SU-DHL-6 (cell line): ENCODE measurements around the gene FSD1.
"Not testable (repeated sequence)": the region's sequence is repeated elsewhere in the genome, so short reads cannot be mapped to it uniquely, and the experiment has no call there.

ENCODE experiments used
- H2AFZ ChIP-seq: fragments of 200-600 bp; sonication (generic); 2 replicates; pipeline ENCODE4 v1.6.1; 2014; ENCODE audit warnings: low read depth, mild to moderate bottlenecking, moderate library complexity, mixed read lengths, antibody characterized with exemption, low read length; ENCODE audit not compliant: severe bottlenecking
- H3F3A ChIP-seq: fragments of 200-600 bp; shearing (Covaris generic); 2 replicates; pipeline ENCODE4 v1.6.0; 2016; ENCODE audit warnings: antibody characterized with exemption, mild to moderate bottlenecking; ENCODE audit not compliant: insufficient read depth
- H3K27ac ChIP-seq: fragments of 200-600 bp; sonication (generic); 2 replicates; pipeline ENCODE4 v1.5.1; 2016; ENCODE audit warnings: low read depth, mild to moderate bottlenecking, low read length, moderate library complexity, mixed read lengths
- H3K27me3 ChIP-seq: fragments of 200-600 bp; sonication (generic), shearing (Covaris generic); 2 replicates; pipeline ENCODE4 v1.6.0; 2014; ENCODE audit warnings: mild to moderate bottlenecking, low read length
- H3K36me3 ChIP-seq: fragments of 200-600 bp; sonication (generic); 2 replicates; pipeline ENCODE4 v1.6.1; 2014; ENCODE audit warnings: mild to moderate bottlenecking, low read length, mixed read lengths
- H3K4me2 ChIP-seq: fragments of 300-600, 200-600 bp; shearing (Covaris generic), sonication (generic); 2 replicates; pipeline ENCODE4 v1.6.0; 2014; ENCODE audit warnings: low read length, low read depth, mild to moderate bottlenecking; ENCODE audit not compliant: poor library complexity, severe bottlenecking
- H3K4me3 ChIP-seq: fragments of 200-600 bp; sonication (generic); 2 replicates; pipeline ENCODE4 v1.5.1; 2014; ENCODE audit warnings: antibody characterized with exemption, low read length, mild to moderate bottlenecking, mixed read lengths; ENCODE audit not compliant: insufficient read depth, poor library complexity, severe bottlenecking
- H3K79me2 ChIP-seq: fragments of 200-600 bp; sonication (generic); 2 replicates; pipeline ENCODE4 v1.6.1; 2014; ENCODE audit warnings: mild to moderate bottlenecking, low read length, moderate library complexity; ENCODE audit not compliant: insufficient read depth
- H3K9ac ChIP-seq: fragments of 200-600 bp; sonication (generic); 2 replicates; pipeline ENCODE4 v1.7.0; 2014; ENCODE audit warnings: mild to moderate bottlenecking, low read length
- H3K9me2 ChIP-seq: fragments of 200-600 bp; sonication (generic); replicated peaks from 2 replicates; pipeline ENCODE4 v1.6.1; 2014; ENCODE audit warnings: low read length; ENCODE audit not compliant: insufficient read depth
- H3K9me3 ChIP-seq: fragments of 200-600 bp; sonication (generic); 2 replicates; pipeline ENCODE4 v1.6.1; 2014; ENCODE audit warnings: low read length, mixed read lengths; ENCODE audit not compliant: insufficient read depth
- H4K20me1 ChIP-seq: fragments of 200-600 bp; sonication (generic); 2 replicates; pipeline ENCODE4 v1.6.1; 2014; ENCODE audit warnings: low read depth, mild to moderate bottlenecking, antibody characterized with exemption, low read length, moderate library complexity, mixed read lengths
- CTCF ChIP-seq: fragments of 200-600 bp; sonication (generic); IDR thresholded peaks from one replicate; pipeline ENCODE4 v1.5.1; 2017; ENCODE audit warnings: antibody characterized with exemption, mild to moderate bottlenecking, low read length, moderate library complexity; ENCODE audit not compliant: insufficient read depth, poor library complexity, severe bottlenecking
- EZH2phosphoT487 ChIP-seq: fragments of 200-600 bp; sonication (generic), shearing (Covaris generic); conservative IDR thresholded peaks from 2 replicates; pipeline ENCODE4 v1.6.1; 2018; ENCODE audit warnings: mild to moderate bottlenecking, antibody characterized with exemption, low read length, moderate library complexity, mixed read lengths

The FSD1 gene

DNA sequence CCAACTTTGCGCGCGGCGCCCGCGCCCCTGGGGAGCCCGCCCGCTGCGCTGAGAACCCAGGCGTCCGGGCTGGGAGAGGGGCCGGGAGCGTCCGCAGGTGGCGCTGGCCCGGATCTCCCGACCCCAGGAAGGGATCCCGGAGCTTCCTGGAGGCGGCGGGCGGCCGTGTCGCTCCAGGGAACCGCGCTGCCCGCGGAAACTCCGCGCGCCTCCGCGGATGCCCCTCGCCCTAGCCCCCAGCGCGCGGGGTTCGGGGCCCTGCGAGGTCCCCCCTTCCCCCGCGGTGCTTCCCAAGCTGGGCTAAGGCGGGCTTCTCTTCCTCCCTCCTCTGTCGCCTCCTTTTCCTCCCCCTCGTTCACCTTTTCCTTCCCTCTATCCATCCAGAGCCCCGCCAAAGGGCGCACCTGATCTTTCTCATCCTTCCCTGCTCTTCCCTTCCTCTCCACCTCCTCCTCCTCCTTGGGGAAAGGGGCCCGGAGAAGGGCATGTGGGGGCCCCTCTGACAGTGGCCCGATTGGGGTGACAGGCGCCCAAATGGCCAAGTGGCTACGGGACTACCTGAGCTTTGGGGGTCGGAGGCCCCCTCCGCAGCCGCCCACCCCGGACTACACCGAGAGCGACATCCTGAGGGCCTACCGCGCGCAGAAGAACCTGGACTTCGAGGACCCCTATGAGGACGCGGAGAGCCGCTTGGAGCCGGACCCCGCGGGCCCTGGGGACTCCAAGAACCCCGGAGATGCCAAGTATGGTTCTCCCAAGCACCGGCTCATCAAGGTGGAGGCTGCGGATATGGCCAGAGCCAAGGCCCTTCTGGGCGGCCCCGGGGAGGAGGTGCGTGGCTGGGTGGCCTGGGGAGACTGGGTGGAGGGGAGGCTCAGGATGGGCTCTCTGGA is 24.6 kb upstream of the FSD1 start:
- no peaks in the 10 kb centered on the region for H3F3A ChIP-seq
- no peak overlapping the region for H3K4me2 ChIP-seq
- no peak overlapping the region for H3K9ac ChIP-seq
- no peaks in the 10 kb centered on the region for H3K79me2 ChIP-seq
- H3K27me3 ChIP-seq: no peaks in the 10 kb centered on the region
- TF ChIP-seq CTCF (no peak), EZH2phosphoT487 (no peak)
- H4K20me1 ChIP-seq: no peaks in the 10 kb centered on the region
- no peaks in the 10 kb centered on the region for H3K9me2 ChIP-seq
- H2AFZ ChIP-seq: no peak overlapping the region
- H3K4me3 ChIP-seq: no peak overlapping the region
- H3K9me3 ChIP-seq: no peaks in the 10 kb centered on the region
- H3K27ac ChIP-seq: no peak overlapping the region
- H3K36me3 ChIP-seq: no peaks in the 10 kb centered on the region

GRCh38 chr19:4284176-4284958 is 20.0 kb upstream of the FSD1 start:
- Histone ChIP-seq H3K36me3 (no peaks in the 10 kb centered on the region), H3K9ac (no peak overlapping the region), H3K9me2 (no peaks in the 10 kb centered on the region), H3F3A (no peaks in the 10 kb centered on the region), H3K4me3 (no peak overlapping the region), H3K79me2 (no peaks in the 10 kb centered on the region), H3K9me3 (no peaks in the 10 kb centered on the region), H3K27ac (no peak overlapping the region), H3K4me2 (no peak overlapping the region), H2AFZ (no peak overlapping the region), H3K27me3 (no peaks in the 10 kb centered on the region), H4K20me1 (no peaks in the 10 kb centered on the region)
- TF ChIP-seq EZH2phosphoT487 (no peak), CTCF (no peak)

DNA sequence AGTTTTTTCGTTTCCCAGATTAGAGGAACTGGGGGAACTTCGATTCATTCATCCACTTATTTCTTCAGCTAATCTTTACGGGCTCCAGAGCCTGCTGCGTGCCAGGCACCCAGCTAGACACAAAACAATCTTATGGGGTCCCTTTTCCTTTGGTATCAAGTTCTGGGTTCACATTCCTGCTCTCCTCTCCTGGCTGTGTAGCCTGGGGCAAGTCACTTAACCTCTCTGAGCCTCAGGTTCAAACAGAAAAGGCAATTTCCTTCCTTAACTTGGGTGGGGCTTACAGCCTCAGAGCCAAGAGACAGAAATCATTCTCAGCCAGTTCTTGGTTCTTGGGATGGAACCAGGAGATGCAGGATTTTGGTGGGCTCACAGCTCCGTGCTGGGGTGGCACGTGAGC is 19.4 kb upstream of the FSD1 start:
- no peaks in the 10 kb centered on the region for H3K9me2 ChIP-seq
- no peak overlapping the region for H3K27ac ChIP-seq
- H4K20me1 ChIP-seq: no peaks in the 10 kb centered on the region
- no peak overlapping the region for H3K4me2 ChIP-seq
- H3K79me2 ChIP-seq: no peaks in the 10 kb centered on the region
- H2AFZ ChIP-seq: no peak overlapping the region
- no peaks in the 10 kb centered on the region for H3K27me3 ChIP-seq
- H3F3A ChIP-seq: no peaks in the 10 kb centered on the region
- H3K36me3 ChIP-seq: no peaks in the 10 kb centered on the region
- no peak overlapping the region for H3K9ac ChIP-seq
- TF ChIP-seq EZH2phosphoT487 (no peak), CTCF (no peak)
- H3K9me3 ChIP-seq: no peaks in the 10 kb centered on the region
- no peak overlapping the region for H3K4me3 ChIP-seq

DNA sequence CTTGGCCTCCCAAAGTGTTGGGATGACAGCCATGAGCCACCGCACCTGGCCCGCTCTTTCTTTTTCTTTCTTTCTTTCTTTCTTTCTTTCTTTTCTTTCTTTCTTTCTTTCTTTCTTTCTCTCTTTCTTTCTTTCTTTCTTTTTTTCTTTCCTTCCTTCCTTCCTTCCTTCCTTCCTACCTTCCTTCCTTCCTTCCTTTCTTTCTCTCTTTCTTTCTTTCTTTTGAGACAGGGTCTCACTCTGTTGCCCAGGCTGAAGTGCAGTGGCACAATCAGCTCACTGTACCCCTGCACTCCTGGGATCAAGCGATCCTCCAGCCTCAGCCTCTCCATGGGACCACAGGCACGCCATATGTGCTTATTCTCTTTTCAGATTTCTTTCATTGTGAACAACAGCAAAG is 18.3 kb upstream of the FSD1 start:
- H3K9me2 ChIP-seq, H3K27me3 ChIP-seq: not testable (repeated sequence)

More for the DNA sequence above, 18.3 kb upstream of the FSD1 start:
- not testable (repeated sequence) for H3F3A ChIP-seq, H4K20me1 ChIP-seq, H3K9ac ChIP-seq, H3K36me3 ChIP-seq, H3K27ac ChIP-seq, H3K4me2 ChIP-seq, H3K9me3 ChIP-seq, H3K4me3 ChIP-seq, H3K79me2 ChIP-seq, H2AFZ ChIP-seq
